Right lung (tissue), 5 donors: ENCODE measurements around the gene LRRC15. TPM values are rescaled to one million over a fixed set of nuclear protein-coding genes. Genes with fewer than 3 reads are reported as not detected.

Source experiments
- DNase-seq, 2 donors: peaks; one replicate each; pipeline ENCODE4 v3.0.0-alpha.2; 2013
- polyA plus RNA-seq, 5 donors: library from polyadenylated mRNA; unstranded; fragments of 120-200 nt; gene quantifications; one replicate each; pipeline versions ENCODE4 v1.2.1 to v1.2.3, GENCODE V29; 2013; ENCODE audit warnings: inconsistent platforms in 1 of 5, low replicate concordance in 1 of 5; ENCODE audit not compliant: insufficient read length in 5 of 5, insufficient read depth in 1 of 5

Gene LRRC15
- polyA plus RNA-seq, 5 donors = 0.04 to 0.16 (median 0.06) TPM

DNA sequence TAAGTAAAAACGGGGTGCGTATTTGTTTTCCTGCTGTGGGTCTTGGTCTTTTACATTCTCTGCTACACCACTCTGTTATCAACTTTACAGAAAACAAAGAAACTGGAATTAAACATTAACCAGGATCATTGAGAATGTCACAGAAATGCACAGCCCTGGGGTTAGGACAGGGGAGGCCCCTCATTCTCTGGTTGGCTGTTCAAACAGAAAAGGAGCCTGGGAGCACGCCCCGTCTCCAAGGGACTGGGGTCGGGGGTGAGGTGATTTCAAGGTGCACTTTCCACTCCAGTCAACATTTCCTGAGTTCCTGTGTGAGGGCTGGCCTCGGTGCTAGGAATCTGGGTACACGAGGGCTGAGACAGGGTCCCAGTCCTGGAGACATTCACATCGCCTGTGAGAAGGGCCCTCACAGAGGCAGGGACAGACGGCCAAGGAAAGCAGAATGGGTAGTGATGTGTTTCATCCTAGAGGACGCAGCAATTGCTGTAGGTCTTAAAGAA is 48.7 kb downstream of the LRRC15 start:
- no peak for DNase-seq

DNA sequence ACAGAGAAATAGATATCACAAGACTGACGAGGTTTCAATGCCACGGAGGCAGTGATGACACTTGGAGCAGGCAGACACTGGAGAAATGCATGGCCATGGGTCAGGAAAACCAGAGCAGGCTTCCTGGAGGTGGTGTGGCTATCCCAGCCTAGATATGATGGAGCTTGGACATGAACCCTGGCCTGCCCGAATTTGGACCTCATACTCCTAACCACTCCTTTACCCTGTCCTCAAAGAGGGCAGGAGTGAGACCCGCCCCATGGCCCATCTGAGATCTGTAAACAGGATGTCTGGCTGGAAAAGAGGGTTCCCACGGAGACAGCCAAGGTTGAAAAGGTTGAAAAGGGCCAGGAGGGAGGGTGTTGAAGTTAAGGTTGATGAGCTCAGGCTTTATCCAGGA is 49.4 kb downstream of the LRRC15 start:
- no peak for DNase-seq

DNA sequence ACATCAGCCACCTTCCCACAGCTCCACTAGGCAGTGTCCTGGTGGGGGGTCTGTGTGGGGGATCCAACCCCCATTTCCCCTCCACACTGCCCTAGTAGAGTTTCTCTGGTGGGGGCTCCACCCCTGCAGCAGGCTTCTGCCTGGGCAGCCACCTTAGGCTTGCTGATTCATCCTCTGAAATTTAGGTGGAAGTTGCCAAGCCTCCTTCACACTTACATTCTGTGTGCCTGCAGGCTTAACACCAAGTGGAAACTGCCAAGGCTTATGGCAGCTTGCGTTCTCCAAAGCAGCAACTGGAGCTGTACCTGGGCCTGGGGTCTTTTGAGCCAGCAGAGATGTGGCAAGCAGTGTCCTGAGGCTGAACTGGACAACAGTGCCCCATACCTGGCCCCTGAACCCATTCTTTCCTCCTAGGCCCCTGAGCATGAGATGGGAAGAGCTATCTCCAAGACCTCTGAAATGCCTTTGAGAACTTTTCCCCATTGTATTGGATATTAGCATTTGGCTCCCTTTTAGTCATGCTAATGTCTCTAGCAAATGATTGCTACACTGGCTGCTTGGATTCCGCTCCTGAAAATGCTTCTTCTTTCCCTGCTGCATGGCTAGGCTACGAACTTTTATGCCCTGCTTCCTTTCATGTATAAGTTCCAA is 50.9 kb downstream of the LRRC15 start:
- DNase-seq = no peak

DNA sequence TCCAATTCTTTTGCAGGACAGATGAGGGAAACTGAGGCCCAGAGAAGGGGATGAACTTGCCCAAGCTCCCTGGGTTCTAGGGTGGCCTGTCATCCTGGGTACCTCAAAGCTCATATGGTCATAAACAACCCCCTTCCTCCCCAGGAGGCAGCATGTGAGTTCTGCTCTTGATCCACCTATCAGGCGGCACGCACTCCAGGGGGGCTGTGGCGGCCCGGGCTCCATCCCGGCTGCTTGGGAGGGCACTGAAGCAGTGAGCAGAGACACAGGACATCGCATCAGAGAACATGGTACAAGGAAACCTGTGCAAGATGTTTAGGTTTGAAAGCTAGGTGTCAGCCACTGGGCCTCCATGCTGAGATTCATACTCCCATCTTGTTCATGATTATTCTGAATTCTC is 52.6 kb downstream of the LRRC15 start:
- DNase-seq = no peak

DNA sequence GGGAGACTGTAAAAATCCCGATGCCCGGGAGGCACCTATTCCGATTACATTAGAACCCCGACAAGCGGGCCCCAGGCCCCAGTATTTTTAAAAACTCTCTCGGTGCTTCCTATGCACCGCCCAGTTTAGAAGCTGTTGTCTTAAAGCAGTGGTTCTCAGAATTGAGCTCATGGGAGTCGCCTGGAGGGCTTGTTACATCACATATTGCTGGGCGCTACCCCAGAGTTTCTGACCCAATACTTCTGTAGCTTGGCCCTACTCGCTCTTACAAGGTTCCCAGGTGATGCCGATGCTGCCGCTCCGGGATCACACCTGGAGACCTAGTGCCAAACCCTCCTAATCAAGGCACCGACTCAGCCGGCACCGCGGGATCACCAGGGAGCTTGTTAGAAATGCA is 53.6 kb downstream of the LRRC15 start:
- DNase-seq = no peak

DNA sequence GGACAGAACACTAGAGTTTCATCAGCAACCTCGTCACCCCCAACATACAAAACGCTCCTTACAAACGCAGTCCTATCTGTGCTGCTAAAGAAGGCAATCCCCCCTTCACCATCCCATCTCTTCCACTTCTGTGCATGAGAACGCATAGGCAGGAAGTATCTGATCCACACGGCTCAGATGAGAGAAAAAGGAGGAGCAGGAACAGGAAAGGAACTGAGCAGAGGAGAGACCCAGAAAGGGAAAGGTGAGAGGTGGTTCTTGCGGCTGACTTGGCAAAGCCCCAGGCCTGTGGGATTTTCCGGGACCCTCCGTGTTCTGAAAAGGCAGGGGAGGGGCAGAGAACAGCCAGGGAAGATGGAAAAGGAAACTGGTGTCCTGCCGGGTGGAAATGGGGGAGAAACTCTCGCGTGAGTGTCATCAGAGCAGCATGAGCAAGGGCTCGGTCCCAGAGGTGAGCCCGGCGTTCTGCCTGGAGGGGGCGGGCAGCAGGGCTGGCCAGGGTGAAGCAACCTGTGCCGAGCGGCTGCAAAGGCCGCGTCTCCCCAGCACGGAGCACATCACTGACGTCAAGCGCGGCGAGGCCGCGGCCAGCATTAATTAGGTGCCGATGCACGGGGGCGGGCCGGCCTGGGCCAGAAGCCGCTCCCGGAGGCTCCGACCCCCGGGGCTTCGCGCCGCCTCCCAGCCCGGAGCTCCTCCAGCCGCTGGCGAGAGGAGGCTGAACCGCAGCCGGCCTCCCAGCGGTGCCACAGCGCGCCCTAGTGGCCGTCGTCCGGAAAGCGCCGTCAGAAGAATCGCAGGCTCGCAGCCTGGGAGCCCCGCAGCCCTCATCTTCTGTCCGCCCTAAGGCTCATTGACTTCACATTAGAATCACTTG is 54.2 kb downstream of the LRRC15 start:
- peak; percentile 90 for DNase-seq

DNA sequence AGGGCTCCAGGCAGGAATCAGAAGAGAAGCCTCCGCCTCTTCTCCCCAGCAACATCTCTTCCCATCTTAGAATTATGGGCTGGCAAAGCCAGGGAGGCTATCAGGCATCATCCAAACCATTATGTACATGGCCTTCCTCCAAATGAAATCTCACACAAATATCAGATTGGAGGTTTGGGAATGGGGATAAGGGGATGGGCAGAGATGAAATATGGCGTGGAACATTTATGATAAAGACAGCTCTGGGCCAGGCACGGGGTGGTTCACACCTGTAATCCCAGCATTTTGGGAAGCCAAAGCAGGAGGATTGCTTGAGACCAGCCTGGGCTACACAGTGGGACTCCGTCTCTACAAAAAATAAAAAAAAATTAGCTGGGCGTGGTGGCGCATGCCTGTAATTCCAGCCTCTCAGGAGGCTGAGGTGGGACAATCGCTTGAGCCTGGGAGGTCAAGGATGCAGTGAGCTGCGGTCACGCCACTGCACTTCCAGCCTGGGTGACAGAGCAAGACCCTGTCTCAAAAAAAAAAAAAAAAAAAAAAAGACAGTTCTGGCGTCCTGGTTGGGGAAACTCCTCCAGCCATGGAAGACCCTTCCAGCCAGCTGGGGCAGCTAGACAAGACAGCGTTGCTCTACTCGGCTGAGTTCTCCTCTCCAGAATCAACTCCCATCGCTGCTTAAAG is 55.0 kb downstream of the LRRC15 start:
- DNase-seq = no peak

DNA sequence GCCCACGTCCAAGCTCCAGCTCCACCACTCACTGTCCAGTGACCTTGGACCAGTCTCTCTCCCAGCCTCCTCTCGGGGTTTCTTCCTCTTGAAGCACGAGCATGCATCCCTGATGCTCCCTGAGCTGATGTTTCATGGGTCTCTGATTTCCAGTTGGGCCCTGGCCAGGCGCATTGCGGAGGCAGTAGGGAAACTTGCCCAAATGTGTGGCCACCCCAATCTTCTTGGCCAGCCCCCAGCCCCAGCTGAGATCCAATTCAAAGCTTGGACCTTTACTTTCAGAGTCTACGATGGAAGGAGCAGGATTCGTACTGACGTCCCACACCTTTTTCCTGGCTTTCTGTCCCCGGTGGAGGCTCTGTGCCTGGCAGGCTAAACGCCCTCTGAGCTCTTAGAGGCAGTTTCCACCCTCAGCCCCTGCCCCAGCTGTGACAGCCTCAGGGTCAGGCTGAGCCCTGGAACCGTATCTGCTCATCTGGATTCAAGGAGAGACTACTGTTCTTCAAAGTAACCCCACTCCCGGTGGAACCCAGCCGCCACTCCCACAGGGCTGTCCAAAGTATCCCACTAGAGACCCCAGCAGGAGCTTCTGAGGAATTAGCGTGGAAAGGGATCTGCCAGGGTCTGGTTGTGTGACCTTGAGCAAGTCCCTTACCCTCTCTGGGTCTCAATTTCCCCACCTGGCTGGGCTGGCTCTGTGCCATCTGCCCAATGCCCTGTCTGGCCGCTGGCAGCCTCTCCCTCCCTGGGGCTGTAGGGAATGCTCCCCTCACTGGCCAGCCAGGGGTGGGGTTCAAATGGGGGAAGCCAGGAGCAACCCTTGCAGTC is 55.8 kb downstream of the LRRC15 start:
- peak in 1 of 2 donors; percentile 60 for DNase-seq

DNA sequence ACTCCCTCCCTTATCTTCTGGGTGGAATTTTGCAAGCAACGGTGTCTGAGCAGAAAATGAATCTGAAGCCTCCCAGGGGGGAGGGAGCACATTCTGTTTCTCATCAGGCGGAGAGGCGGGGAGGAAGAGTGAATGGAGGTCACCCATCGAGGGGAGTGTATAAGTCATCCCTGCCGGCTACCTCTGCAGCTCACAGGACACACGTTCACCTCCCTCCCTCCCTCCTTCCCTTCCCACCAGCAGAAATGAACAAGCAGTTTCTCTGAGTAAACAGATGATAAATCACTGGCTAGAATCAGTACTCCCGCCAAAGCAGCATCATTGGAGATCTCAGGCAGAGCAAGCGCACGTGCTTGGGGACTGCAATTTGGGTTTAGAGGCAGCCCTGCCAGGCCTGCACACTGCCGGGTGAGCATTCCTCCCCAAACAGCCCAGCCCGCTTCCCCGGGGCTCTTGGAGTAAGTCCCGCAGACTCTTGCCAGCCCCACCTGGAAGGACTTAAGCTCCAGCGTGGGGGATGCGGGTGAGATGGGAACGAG is 56.7 kb downstream of the LRRC15 start:
- peak in 1 of 2 donors; percentile 53 for DNase-seq

DNA sequence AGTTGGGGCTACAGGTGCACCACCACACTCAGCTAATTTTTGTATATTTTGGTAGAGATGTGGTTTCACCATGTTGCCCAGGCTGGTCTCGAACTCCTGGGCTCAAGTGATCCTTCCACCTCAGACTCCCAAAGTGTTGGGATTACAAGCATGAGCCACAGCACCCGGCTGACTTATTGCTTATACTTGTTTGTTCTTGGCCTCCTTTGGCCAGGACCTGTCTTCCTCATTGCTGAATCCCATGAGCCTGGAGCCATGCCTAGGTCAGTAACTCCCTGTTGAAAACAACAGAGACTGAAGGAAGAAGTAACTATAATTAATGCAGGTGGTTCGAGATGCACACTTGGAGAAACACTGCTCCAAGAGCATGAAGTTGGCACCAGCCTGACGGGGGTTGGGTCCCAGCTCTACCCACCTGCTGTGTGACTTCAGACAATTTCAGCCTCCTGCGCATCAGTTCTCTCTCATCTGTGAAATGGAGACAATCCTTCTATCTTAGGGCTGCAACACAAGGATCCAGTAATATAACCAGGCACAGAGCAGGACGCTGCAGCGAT is 57.3 kb downstream of the LRRC15 start:
- no peak for DNase-seq

DNA sequence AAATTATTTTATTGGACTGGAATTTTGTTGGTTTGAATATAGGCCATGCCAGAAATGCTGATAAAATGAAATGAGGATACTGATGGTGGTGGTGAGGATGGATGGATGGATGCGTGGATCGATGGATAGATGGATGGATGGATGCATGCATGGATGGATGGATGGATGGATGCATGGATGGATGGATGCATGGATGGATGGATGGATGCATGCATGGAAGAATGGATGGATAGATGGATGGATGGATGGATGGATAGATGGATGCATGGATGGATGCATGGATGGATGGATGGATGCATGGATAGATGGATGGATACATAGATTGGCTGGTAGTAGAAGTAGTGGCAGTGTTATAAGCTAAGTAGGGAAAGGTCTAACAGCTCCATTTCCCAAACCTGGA is 58.5 kb downstream of the LRRC15 start:
- no peak for DNase-seq

DNA sequence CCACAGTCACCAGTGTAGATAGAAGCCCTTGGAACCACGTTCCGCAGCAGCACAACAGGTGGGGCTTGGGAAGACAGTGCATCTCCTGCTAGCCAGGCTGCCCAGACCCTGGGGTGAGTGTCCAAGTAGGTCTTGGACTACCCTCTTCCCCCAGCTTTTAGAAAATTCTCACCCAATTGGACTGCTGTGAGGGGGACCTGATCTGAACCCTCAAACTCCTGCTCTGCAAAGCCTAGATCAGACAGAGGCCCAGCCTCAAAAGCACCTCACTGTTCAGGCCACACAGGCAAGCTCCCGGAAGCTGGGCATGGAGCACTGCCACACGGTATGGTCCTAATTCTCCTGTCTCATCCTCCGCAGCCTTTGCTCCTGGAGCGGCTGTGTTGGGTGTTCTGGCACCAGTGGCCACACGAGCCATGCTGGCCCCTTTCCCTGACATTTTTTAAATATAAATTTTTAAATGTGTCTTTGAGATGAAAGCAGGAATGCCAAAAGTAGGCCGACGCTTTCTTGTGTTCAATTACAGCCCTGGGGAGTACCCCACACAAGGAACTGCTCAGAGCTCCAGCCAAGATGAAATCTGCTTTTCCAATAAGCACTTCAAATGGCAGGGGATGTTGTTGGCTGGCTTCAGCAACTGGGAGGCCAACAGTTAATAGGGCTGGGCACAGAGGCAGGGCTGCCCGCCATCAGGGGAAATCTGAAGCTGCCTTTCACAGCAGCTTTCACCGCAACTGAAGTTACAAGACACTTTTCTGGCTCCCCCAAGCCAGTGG is 59.3 kb downstream of the LRRC15 start:
- DNase-seq = no peak

DNA sequence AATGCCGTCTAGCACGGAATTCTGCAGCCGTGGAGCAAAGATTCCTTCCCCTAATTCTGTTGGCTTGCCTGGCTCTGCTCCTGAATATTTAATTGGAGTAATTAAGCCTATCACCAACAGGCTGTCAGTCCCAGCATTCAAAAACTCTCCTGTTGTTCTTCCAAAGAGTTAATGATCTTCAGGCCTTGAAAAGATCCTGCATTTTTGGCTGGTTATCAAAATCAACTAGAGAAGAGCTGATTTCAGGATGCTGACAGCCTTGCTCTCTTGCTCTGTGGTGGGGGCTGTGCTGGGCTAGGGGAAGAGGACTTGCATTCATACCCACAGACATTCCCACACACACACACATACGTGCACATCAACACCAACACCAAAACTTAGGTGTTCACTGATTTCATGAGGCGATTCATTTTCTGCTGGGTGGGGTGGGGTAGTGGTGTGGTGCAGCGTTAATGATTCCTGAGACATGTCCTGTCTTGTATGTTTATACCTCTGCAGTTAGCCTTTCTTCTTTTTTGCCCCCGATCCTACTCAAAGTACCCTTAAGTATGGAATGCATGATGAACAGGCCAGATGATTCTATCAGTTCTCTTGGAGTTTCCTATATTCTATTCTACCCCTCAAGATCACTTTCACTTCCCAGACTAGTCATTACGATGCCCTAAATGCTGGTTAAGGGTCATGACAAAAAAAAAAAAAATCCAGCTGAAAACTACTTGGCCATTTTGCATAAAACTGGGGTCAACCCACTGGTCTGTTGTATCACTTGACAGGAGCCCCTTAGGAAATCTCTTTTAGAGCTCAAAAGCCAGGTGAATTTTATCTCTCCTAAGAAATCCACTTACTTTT is 60.7 kb downstream of the LRRC15 start:
- DNase-seq = no peak

DNA sequence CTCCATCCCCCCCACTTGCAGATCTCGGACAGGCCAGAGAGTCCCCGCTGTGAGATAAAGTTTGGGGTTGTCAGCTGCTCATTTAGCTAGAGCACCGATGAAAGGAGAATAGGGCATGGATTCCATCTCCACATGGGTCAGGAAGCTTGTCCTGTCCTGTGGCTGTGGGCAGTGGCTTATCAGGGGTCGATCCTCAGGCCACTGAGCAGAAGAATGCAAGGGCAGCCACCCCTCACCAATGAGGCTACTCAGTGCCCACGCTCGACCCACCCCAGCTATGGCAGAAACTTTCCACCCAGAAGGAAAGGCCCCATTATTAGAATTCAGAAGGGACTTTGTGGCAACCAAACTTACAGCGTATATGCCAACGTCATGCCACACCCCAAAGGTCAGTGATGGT is 61.7 kb downstream of the LRRC15 start:
- no peak for DNase-seq

DNA sequence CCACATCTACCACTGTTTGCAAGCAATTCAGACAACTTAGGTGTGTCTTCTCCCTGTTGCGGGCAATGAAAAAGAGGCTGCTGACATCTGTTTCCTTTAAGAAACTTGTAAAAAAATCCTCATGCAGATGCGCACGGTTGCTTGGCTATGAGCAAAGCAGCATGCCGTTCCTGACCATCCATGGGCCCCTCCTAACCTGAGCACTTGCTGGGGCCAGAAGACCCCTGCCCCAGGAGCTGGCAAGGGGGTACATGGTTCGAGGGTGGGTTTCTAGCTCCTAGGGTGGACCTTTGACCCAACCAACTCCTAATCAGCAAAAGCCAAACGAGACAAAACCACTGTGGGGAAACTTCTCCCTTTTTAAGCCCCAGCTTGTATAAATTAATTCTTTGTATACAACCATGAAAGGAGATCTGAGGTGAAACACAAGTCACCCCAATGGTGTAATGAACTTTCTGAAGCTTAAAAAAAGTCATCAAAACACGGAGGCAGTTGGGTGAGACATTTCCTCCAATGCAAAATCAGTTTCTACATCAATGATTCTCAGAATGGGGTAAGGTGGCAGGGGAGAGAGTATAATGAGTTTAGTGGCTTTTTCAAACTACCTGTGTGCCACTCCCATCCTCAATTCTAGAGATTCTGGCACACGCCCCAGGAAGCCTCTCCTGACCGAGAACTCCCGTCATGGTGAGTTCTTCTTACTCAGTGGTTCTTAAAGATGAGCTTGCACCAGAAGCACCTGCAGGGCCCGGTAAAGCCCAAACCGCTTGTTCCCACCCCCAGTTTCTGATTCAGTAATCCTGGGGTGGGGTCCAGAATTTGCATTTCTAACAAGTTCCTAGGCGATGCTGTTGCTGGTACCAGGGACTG is 62.5 kb downstream of the LRRC15 start:
- DNase-seq = no peak

DNA sequence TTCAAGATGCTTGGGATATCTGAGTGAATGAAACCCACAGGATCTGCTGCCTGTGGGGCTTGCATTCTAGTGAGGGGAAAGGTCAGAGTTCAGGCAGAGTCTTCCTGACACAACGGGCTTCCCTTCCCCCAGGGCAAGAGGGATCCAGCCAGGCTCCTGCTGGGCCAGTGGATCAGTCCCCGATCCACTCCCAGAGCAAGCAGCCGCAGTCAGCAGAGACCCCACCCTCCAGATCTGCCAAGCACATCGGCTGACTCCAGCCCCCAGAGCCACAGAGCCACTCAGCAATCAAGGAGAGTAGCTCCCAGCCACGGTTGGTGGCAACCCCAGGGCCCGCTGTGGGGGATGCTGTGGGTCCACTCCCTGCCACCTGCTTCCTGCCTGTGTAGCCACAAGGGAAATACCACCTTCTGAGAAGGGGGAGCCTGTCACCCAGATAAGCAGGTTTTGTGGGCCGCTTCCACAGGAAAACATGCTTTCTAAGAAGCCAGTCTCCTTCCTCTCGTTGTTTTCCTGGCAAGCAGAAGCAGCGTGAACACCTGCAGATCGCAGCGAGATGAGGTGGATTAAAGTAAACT is 63.3 kb downstream of the LRRC15 start:
- DNase-seq = no peak

DNA sequence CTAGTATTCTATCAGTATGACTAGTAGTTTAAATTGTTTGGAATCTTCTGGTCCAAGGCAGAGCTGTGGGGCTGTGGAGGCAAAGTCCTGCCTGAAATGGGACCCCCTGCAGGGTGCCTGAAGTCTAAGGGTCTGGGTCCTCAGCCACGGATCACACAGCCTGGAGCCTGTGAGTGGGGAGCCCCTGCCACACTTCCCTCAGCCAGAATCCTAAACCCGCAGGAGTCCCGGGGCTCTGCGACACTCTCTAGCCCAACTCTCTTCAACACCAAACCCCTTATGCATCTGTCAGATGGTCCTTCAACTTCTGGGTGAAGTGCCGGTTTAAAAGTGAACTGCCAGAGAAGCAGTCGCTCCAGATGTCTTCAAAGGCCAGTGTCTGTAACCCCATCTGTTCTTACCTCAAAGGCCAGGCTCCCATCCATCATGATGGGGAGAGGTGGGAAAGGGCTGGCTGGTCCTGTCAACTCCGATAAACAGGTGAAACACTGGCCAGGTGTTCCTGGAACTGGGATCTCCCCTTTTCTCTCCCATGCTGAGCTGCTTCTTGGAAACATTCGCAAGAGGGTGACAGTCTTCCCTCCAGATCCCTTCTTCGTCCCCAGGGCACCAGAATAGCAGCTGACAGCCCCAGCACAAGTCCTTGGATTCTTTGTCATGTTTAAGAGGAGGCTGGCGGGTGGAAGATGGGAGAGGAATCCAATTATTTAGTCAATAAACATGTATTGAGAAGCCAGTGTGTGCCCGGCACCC is 64.0 kb downstream of the LRRC15 start:
- no peak for DNase-seq
